ENCODE results near the gene HTATSF1. TPM values are rescaled to one million over a fixed set of nuclear protein-coding genes. Genes with fewer than 3 reads are reported as not detected.

Gene HTATSF1, protein sequence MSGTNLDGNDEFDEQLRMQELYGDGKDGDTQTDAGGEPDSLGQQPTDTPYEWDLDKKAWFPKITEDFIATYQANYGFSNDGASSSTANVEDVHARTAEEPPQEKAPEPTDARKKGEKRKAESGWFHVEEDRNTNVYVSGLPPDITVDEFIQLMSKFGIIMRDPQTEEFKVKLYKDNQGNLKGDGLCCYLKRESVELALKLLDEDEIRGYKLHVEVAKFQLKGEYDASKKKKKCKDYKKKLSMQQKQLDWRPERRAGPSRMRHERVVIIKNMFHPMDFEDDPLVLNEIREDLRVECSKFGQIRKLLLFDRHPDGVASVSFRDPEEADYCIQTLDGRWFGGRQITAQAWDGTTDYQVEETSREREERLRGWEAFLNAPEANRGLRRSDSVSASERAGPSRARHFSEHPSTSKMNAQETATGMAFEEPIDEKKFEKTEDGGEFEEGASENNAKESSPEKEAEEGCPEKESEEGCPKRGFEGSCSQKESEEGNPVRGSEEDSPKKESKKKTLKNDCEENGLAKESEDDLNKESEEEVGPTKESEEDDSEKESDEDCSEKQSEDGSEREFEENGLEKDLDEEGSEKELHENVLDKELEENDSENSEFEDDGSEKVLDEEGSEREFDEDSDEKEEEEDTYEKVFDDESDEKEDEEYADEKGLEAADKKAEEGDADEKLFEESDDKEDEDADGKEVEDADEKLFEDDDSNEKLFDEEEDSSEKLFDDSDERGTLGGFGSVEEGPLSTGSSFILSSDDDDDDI
- 10 to 100 TPM; 60.1 to 91.7 (median 80.9) TPM for total RNA-seq

- WGBS, 2 donors = 0% methylated on average over 7 to 10 of the region's 35 CpGs
- intact Hi-C loops (cut with DNase I) = no loop called here
- no peak for DNase-seq
Measured at GRCh38 chrX:136497556-136498052, at the start of gene HTATSF1. TSS of gene HTATSF1 (plus strand) at chrX:136497592. CDS start at chrX:136497685, 93 bp downstream.

DNA sequence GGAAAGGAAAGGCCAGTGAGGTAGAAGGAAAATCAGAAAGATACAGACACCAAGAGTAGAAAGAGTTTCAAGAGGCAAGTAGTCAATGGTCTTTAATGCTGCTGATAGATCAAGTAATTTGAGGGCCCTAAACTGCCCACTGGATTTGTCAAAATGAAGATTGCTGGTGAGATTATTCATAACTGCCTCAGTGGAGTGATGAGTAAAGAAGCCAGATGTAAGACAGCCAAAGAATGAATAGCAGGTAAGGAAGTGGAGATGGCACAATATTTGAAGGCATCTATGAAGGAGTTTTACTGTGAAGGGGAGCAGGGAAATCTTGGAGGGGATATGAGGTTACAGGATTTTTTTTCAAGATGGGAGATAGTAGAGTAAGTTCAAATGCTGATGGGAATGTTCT, 49.4 kb upstream of the HTATSF1 start:
- Histone ChIP-seq H3K4me1 (no peaks in the 10 kb centered on the region), H3K27ac (no peak overlapping the region), H3K9me3 (no peaks in the 10 kb centered on the region), H3K27me3 (no peaks in the 10 kb centered on the region), H3K4me3 (replicated peaks in 1 of 3) (no peak overlapping the region), H3K36me3 (no peaks in the 10 kb centered on the region)
- DNase-seq = no peak
- intact Hi-C loops (cut with DNase I) = no loop called here
- TF ChIP-seq CTCF (IDR thresholded peaks at IDR 0.05) (no peak), POLR2A (IDR thresholded peaks at IDR 0.05) (no peak)

More at GRCh38 chrX:136497556-136498052, at the start of gene HTATSF1:
- Histone ChIP-seq H3K27ac (peak within 1 kb of the TSS; percentile 79 to 96 (median 90)), H3K4me3 (replicated peaks in 1 of 3) (peak within 1 kb of the TSS; percentile 49 to 70 (median 64)), H3K4me1 (peaks cover 0 to 3% of the 10 kb centered on the region in 2 donors), H3K27me3 (no peaks in the 10 kb centered on the region), H3K36me3 (peaks cover 0 to 7% of the 10 kb centered on the region in 2 donors), H3K9me3 (no peaks in the 10 kb centered on the region)
- no peak for TF ChIP-seq CTCF (IDR thresholded peaks at IDR 0.05)
- TF ChIP-seq POLR2A (IDR thresholded peaks at IDR 0.05) = no peak

- no peak for DNase-seq
- 67 to 82% methylated on average over 8 of the region's 8 CpGs for WGBS, 2 donors
- H3K9me3 ChIP-seq = no peaks in the 10 kb centered on the region
- H3K4me3 ChIP-seq (replicated peaks in 1 of 3) = no peak overlapping the region
- H3K4me1 ChIP-seq = no peaks in the 10 kb centered on the region
- H3K36me3 ChIP-seq = no peaks in the 10 kb centered on the region
- intact Hi-C loops (cut with DNase I) = no loop called here
- TF ChIP-seq POLR2A (IDR thresholded peaks at IDR 0.05) (no peak), CTCF (IDR thresholded peaks at IDR 0.05) (no peak)
- H3K27ac ChIP-seq = no peak overlapping the region
- no peaks in the 10 kb centered on the region for H3K27me3 ChIP-seq
Measured at GRCh38 chrX:136450050-136450830, 47.2 kb upstream of the HTATSF1 start.

GRCh38 chrX:136452614-136453013, 44.8 kb upstream of the HTATSF1 start:
- H3K27me3 ChIP-seq = no peaks in the 10 kb centered on the region
- intact Hi-C loops (cut with DNase I) = no loop called here
- H3K4me3 ChIP-seq (replicated peaks in 1 of 3) = no peak overlapping the region
- no peaks in the 10 kb centered on the region for H3K9me3 ChIP-seq
- no peaks in the 10 kb centered on the region for H3K36me3 ChIP-seq
- H3K4me1 ChIP-seq = no peaks in the 10 kb centered on the region
- TF ChIP-seq POLR2A (IDR thresholded peaks at IDR 0.05) (no peak), CTCF (IDR thresholded peaks at IDR 0.05) (no peak)
- WGBS, 2 donors = 87 to 94% methylated on average over 5 of the region's 5 CpGs
- no peak for DNase-seq
- no peak overlapping the region for H3K27ac ChIP-seq

All from thyroid gland (tissue), 4 donors.